ENCODE measurements around the gene LANCL2. TPM values are rescaled to one million over a fixed set of nuclear protein-coding genes. Genes with fewer than 3 reads are reported as not detected.

LANCL2 gene
- total RNA-seq, 1 donor from 2014 or later, result 18.5 TPM

DNA sequence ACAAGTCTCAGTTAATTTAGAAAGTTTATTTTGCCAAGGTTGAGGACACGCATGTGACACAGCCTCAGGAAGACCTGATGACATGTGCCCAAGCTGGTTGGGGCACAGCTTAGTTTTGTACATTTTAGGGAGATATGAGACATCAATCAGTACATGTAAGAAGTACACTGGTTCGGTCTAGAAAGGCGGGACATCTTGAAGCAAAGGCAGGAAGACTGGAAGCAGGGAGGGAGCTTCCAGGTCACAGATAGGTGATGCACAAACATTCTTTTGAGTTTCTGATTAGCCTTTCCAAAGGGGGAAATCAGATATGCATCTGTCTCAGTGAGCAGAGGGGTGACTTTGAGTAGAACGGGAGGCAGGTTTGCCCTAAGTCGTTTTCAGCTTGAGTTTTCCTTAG lies 29.4 kb upstream of the LANCL2 start:
- Mint-ChIP-seq H3K27me3 (ENCODE audit: low read depth) (peaks cover 11% of the 10 kb centered on the region), H3K9me3 (no peaks in the 10 kb centered on the region), H3K27ac (no peak overlapping the region), H3K4me1 (no peaks in the 10 kb centered on the region), H3K4me3 (no peak overlapping the region), H3K36me3 (no peaks in the 10 kb centered on the region)
- DNase-seq (ENCODE audit: low spot score in 2 of 2, unreplicated experiment in 2 of 2), result no peak
- TF ChIP-seq, protein P1, sequence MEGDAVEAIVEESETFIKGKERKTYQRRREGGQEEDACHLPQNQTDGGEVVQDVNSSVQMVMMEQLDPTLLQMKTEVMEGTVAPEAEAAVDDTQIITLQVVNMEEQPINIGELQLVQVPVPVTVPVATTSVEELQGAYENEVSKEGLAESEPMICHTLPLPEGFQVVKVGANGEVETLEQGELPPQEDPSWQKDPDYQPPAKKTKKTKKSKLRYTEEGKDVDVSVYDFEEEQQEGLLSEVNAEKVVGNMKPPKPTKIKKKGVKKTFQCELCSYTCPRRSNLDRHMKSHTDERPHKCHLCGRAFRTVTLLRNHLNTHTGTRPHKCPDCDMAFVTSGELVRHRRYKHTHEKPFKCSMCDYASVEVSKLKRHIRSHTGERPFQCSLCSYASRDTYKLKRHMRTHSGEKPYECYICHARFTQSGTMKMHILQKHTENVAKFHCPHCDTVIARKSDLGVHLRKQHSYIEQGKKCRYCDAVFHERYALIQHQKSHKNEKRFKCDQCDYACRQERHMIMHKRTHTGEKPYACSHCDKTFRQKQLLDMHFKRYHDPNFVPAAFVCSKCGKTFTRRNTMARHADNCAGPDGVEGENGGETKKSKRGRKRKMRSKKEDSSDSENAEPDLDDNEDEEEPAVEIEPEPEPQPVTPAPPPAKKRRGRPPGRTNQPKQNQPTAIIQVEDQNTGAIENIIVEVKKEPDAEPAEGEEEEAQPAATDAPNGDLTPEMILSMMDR (IDR thresholded peaks at IDR 0.05; ENCODE audit: unreplicated experiment), result no peak

DNA sequence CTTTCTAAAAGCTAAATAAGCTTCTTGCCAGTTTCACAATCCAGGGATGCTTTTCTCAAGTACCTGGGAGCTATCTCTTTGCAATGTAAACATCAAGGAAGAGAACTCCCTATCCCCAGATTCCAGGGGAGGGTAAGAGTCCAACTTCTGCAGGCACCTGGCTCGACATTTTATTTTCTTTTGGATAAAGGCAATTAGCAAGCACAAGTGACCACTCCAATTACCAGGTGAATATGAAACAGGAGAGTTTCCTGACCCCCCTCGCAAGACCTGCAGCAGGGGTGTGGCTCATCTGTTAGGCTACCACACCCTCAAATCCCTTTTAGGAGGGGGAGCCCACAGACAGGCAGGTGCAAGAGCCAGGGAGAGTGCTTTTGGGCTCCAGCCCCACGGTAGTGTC lies 28.6 kb upstream of the LANCL2 start:
- H3K9me3 Mint-ChIP-seq, result no peaks in the 10 kb centered on the region
- H3K27me3 Mint-ChIP-seq (ENCODE audit: low read depth), result peaks cover 11% of the 10 kb centered on the region
- H3K4me3 Mint-ChIP-seq, result no peak overlapping the region
- no peaks in the 10 kb centered on the region for H3K36me3 Mint-ChIP-seq
- DNase-seq (ENCODE audit: low spot score in 2 of 2, unreplicated experiment in 2 of 2), result no peak
- no peak overlapping the region for H3K27ac Mint-ChIP-seq
- TF ChIP-seq, protein P1 (IDR thresholded peaks at IDR 0.05; ENCODE audit: unreplicated experiment), result no peak
- H3K4me1 Mint-ChIP-seq, result no peaks in the 10 kb centered on the region

- Mint-ChIP-seq H3K4me3 (no peak overlapping the region), H3K27ac (no peak overlapping the region), H3K36me3 (no peaks in the 10 kb centered on the region), H3K9me3 (no peaks in the 10 kb centered on the region), H3K4me1 (no peaks in the 10 kb centered on the region), H3K27me3 (ENCODE audit: low read depth) (peaks cover 11% of the 10 kb centered on the region)
- TF ChIP-seq, protein P1 (IDR thresholded peaks at IDR 0.05; ENCODE audit: unreplicated experiment), result no peak
- DNase-seq (ENCODE audit: low spot score in 2 of 2, unreplicated experiment in 2 of 2), result no peak
Observed at GRCh38 chr7:55339033-55340000, 25.8 kb upstream of the LANCL2 start.

GRCh38 chr7:55342216-55342871 lies 22.8 kb upstream of the LANCL2 start:
- H3K36me3 Mint-ChIP-seq, result no peaks in the 10 kb centered on the region

GRCh38 chr7:55343002-55343781 lies 21.9 kb upstream of the LANCL2 start:
- H3K4me3 Mint-ChIP-seq, result no peak overlapping the region
- no peak for DNase-seq (ENCODE audit: low spot score in 2 of 2, unreplicated experiment in 2 of 2)
- H3K4me1 Mint-ChIP-seq, result no peaks in the 10 kb centered on the region
- H3K36me3 Mint-ChIP-seq, result no peaks in the 10 kb centered on the region
- TF ChIP-seq, protein P1 (IDR thresholded peaks at IDR 0.05; ENCODE audit: unreplicated experiment), result no peak
- H3K27ac Mint-ChIP-seq, result no peak overlapping the region
- H3K9me3 Mint-ChIP-seq, result peaks cover 7% of the 10 kb centered on the region
- H3K27me3 Mint-ChIP-seq (ENCODE audit: low read depth), result peaks cover under 1% of the 10 kb centered on the region

More at GRCh38 chr7:55342216-55342871, 22.8 kb upstream of the LANCL2 start:
- no peak for DNase-seq (ENCODE audit: low spot score in 2 of 2, unreplicated experiment in 2 of 2)
- H3K27ac Mint-ChIP-seq, result no peak overlapping the region
- no peaks in the 10 kb centered on the region for H3K4me1 Mint-ChIP-seq
- H3K27me3 Mint-ChIP-seq (ENCODE audit: low read depth), result peaks cover 5% of the 10 kb centered on the region
- TF ChIP-seq, protein P1 (IDR thresholded peaks at IDR 0.05; ENCODE audit: unreplicated experiment), result no peak
- H3K9me3 Mint-ChIP-seq, result peaks cover 7% of the 10 kb centered on the region
- no peak overlapping the region for H3K4me3 Mint-ChIP-seq

Measured in mesothelial cell of epicardium (in vitro differentiated cells).